ENCODE data around the gene GJA9.

The GJA9 gene

DNA sequence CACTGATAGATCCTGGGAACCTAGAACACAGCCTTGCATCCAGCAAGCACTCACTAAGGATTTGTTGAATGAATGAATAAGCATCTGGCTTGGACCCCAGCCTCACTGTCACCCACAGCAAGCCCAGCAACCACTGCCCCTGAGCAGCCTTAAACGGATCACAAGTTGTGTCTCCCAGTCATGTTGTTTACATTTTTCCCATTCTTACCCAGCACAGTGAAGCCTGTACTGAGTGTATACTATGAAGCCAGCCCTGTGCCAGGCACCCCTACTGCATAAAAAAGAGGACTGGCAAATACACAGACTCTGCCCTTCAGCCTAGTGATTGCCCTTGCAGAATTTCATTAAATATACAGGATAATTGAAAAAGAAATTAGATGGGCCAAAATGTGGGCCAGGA lies 52.0 kb downstream of the GJA9 start:
- DNase-seq = no peak

DNA sequence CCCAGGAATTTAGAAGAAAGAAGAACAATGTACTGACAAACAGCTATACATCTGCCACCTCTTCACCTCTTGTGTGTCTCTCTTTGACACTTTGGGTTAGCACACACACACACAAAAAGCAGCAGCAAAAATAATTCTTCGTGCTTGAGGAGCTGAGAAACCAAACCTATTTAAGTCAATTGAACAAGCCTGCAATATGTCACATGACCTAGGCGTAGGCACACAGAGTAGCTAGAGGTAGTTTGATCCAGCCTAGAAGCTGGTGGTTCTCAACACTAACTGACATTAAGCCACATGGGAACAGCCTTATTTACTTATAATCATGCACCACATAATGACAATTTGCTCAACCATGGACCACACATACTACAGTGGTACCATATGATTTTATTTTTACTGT lies 54.1 kb downstream of the GJA9 start:
- no peak for DNase-seq

DNA sequence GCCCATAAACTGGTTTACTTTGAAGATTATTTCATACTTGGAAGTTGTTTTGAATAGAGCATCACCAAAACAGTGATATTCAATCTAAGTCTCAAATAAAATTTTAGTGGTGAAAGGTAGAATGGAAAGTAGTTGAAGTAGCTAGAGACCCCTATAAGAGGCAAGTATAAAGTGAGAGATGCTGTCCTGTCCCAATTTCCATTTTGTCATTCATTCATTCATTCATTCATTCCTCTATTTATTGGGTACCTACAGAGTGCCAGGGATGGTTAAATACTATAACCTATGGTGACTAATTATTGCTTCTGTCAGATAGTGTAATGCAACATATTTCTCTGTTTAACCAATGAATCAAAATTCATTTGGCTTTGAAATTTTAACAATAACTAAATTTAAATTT lies 54.5 kb downstream of the GJA9 start:
- DNase-seq = no peak

DNA sequence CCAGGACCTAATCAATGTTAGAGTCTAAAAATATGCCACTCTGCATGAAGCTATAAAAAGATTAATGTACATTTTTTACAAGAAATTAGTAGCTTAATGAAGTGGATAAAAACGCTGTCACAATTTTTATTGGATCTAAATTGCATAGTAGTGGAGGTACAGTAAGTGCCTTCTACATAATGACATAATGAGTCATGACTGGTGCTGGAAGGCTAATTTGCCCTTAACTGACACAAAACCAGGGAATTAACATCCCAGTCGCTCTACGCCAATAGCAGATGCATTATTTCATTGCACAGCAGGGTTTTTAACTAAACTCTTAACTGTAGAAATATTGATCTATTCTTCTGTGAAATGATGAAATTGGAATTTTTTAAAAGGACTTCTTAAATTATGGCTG lies 55.1 kb downstream of the GJA9 start:
- DNase-seq = no peak

All from NCI-H1048 (cell line).